ENCODE data around the gene MYH3. TPM values are rescaled to one million over a fixed set of nuclear protein-coding genes. Genes with fewer than 3 reads are reported as not detected.

The MYH3 gene
- total RNA-seq, 2 donors from 2014 or later = 1.6 to 4.0 TPM

DNA sequence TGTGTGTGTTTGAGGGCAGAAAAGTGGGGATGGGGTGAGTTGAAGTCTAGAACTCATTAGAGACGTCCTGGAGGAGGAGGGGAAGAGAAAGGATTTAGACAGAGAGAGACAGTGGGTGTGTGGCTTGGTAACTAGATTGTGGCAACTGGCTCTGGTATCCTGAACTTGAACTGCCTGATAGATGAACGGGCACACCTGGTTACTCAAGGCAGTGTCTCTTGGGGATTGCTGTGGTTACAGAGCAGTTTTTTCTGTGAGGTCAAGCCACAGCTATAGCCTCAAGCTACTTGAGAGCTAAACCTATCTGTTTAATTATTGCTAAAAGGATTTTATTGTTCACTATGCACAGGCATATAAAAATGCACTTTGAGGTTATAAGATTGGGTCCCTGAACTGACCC, 77.8 kb downstream of the MYH3 start:
- intact Hi-C loops (cut with DNase I) = no loop called here
- no peaks in the 10 kb centered on the region for H3K9me3 ChIP-seq

More for the DNA sequence above, 77.8 kb downstream of the MYH3 start:
- no peaks in the 10 kb centered on the region for H3K4me1 ChIP-seq
- no peak for TF ChIP-seq POLR2A (IDR thresholded peaks at IDR 0.05)
- TF ChIP-seq, protein P1, sequence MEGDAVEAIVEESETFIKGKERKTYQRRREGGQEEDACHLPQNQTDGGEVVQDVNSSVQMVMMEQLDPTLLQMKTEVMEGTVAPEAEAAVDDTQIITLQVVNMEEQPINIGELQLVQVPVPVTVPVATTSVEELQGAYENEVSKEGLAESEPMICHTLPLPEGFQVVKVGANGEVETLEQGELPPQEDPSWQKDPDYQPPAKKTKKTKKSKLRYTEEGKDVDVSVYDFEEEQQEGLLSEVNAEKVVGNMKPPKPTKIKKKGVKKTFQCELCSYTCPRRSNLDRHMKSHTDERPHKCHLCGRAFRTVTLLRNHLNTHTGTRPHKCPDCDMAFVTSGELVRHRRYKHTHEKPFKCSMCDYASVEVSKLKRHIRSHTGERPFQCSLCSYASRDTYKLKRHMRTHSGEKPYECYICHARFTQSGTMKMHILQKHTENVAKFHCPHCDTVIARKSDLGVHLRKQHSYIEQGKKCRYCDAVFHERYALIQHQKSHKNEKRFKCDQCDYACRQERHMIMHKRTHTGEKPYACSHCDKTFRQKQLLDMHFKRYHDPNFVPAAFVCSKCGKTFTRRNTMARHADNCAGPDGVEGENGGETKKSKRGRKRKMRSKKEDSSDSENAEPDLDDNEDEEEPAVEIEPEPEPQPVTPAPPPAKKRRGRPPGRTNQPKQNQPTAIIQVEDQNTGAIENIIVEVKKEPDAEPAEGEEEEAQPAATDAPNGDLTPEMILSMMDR (IDR thresholded peaks at IDR 0.05) = no peak
- DNase-seq (no peak), ATAC-seq (no peak)
- WGBS, 2 donors = 19 to 21% methylated on average over 2 of the region's 2 CpGs
- no peaks in the 10 kb centered on the region for H3K27me3 ChIP-seq
- H3K27ac ChIP-seq = no peak overlapping the region
- H3K36me3 ChIP-seq (replicated peaks in 1 of 2; ENCODE audit: insufficient read depth in 1 of 2, low read depth in 2 of 2) = no peaks in the 10 kb centered on the region
- H3K4me3 ChIP-seq = no peak overlapping the region

Other genes with a start within 250 kb of the MYH3 start
- gene MYH8, start 235.4 kb downstream of the MYH3 start, total RNA-seq = not detected
- gene MYH4, start 187.8 kb downstream of the MYH3 start, total RNA-seq = not detected
- not detected for gene MYH1, start 138.8 kb downstream of the MYH3 start, total RNA-seq
- not detected for gene MYH2, start 107.7 kb downstream of the MYH3 start, total RNA-seq
- gene SCO1, start 40.2 kb upstream of the MYH3 start, total RNA-seq = 10 to 100 TPM; 20.5 to 46.5 TPM
- gene ADPRM, start 40.3 kb upstream of the MYH3 start, total RNA-seq = 1 to 10 TPM; 2.3 to 6.2 TPM
- 10 to 100 TPM in 1 of 2 donors, 1 to 10 TPM in 1; 4.4 to 11.5 TPM for gene TMEM220, start 72.7 kb upstream of the MYH3 start, total RNA-seq
- not detected for gene TMEM238L, start 146.8 kb upstream of the MYH3 start, total RNA-seq
- under 1 TPM in 1 of 2 donors, not detected in 1; 0.78 TPM for gene PIRT, start 180.8 kb upstream of the MYH3 start, total RNA-seq

All from body of pancreas (tissue), 4 donors.